Astrocyte (in vitro differentiated cells and primary cell): Measurements from ENCODE around the gene NME3. TPM values are rescaled to one million over a fixed set of nuclear protein-coding genes. Genes with fewer than 3 reads are reported as not detected.

Experiments used
- DNase-seq: peaks from one replicate; pipeline ENCODE4 v3.0.0-alpha.2; 2010; ENCODE audit warnings: low read depth
- FAIRE-seq: peaks from 2 replicates; lab custom pipeline; 2011; peaks lifted over from hg19 to GRCh38; lab: Jason Lieb, UNC
- H2AFZ ChIP-seq: 2 replicates; pipeline ENCODE4 v1.6.0; 2012; ENCODE audit warnings: low read depth, low read length, inconsistent platforms
- H3K27ac ChIP-seq: 2 replicates; pipeline ENCODE4 v1.5.1; 2011; ENCODE audit warnings: low read depth, low read length, inconsistent platforms
- H3K27me3 ChIP-seq: 2 replicates; pipeline ENCODE4 v1.6.0; 2011; ENCODE audit warnings: low read length, inconsistent platforms; ENCODE audit not compliant: insufficient read depth
- H3K36me3 ChIP-seq: 2 replicates; pipeline ENCODE4 v1.5.1; 2011; ENCODE audit warnings: low read length, inconsistent platforms; ENCODE audit not compliant: insufficient read depth
- H3K4me1 ChIP-seq: 2 replicates; pipeline ENCODE4 v1.5.1; 2011; ENCODE audit warnings: low read length, inconsistent platforms; ENCODE audit not compliant: insufficient read depth
- H3K4me2 ChIP-seq: 2 replicates; pipeline ENCODE4 v1.6.0; 2012; ENCODE audit warnings: low read length, inconsistent platforms
- H3K4me3 ChIP-seq: 2 replicates; pipeline ENCODE4 v1.5.1; 2011; ENCODE audit warnings: low read depth, mild to moderate bottlenecking, low read length, inconsistent platforms; ENCODE audit not compliant: insufficient read depth
- H3K79me2 ChIP-seq: 2 replicates; pipeline ENCODE4 v1.6.0; 2012; ENCODE audit warnings: mild to moderate bottlenecking, low read length, inconsistent platforms; ENCODE audit not compliant: insufficient read depth
- H3K9ac ChIP-seq: 2 replicates; pipeline ENCODE4 v1.6.0; 2012; ENCODE audit warnings: mild to moderate bottlenecking, low read length, inconsistent platforms
- H3K9me3 ChIP-seq: 2 replicates; pipeline ENCODE4 v1.5.1; 2012; ENCODE audit warnings: low read depth, mild to moderate bottlenecking, low read length, inconsistent platforms; ENCODE audit not compliant: insufficient read depth
- H4K20me1 ChIP-seq: 2 replicates; pipeline ENCODE4 v1.6.0; 2012; ENCODE audit warnings: low read length, inconsistent platforms; ENCODE audit not compliant: insufficient read depth
- H3K27ac Mint-ChIP-seq: one replicate; pipeline ENCODE4 v1.8.0; 2021; ENCODE audit warnings: mild to moderate bottlenecking, mixed read lengths; ENCODE audit not compliant: unreplicated experiment
- H3K27me3 Mint-ChIP-seq: one replicate; pipeline ENCODE4 v1.8.0; 2021; ENCODE audit warnings: low read depth, mixed read lengths; ENCODE audit not compliant: unreplicated experiment
- H3K36me3 Mint-ChIP-seq: one replicate; pipeline ENCODE4 v1.8.0; 2021; ENCODE audit warnings: low read depth, mixed read lengths; ENCODE audit not compliant: unreplicated experiment
- H3K4me1 Mint-ChIP-seq: one replicate; pipeline ENCODE4 v1.8.0; 2021; ENCODE audit warnings: low read depth, mixed read lengths; ENCODE audit not compliant: unreplicated experiment
- H3K4me3 Mint-ChIP-seq: one replicate; pipeline ENCODE4 v1.8.0; 2021; ENCODE audit warnings: mild to moderate bottlenecking, moderate library complexity, mixed read lengths; ENCODE audit not compliant: unreplicated experiment
- H3K9me3 Mint-ChIP-seq: one replicate; pipeline ENCODE4 v1.8.0; 2021; ENCODE audit warnings: mild to moderate bottlenecking, mixed read lengths; ENCODE audit not compliant: unreplicated experiment
- CTCF ChIP-seq: IDR thresholded peaks from 2 replicates; pipeline ENCODE4 v1.5.1; 2011; ENCODE audit warnings: low read depth, mild to moderate bottlenecking, inconsistent platforms, low read length, moderate library complexity; ENCODE audit not compliant: insufficient read depth
- EZH2 ChIP-seq: IDR thresholded peaks from 2 replicates; pipeline ENCODE4 v1.6.1; 2012; ENCODE audit warnings: mild to moderate bottlenecking, low read length, inconsistent platforms; ENCODE audit not compliant: insufficient read depth
- total RNA-seq: library from RNA; stranded (reverse); gene quantifications from 2 replicates; pipeline ENCODE4 v1.2.1, GENCODE V29; 2021

Gene NME3
- total RNA-seq, 1 donor from 2014 or later = 36.3 TPM

GRCh38 chr16:1794908-1795666, 23.7 kb upstream of the NME3 start:
- no peak for DNase-seq
- Mint-ChIP-seq H3K27me3 (no peaks in the 10 kb centered on the region), H3K4me3 (no peak overlapping the region), H3K27ac (no peak overlapping the region), H3K36me3 (peaks cover 21% of the 10 kb centered on the region), H3K9me3 (peaks cover 18% of the 10 kb centered on the region), H3K4me1 (no peaks in the 10 kb centered on the region)
- no peak overlapping the region for H3K4me3 ChIP-seq
- no peak for TF ChIP-seq CTCF
- TF ChIP-seq EZH2 = no peak
- H3K9ac ChIP-seq = no peak overlapping the region
- H4K20me1 ChIP-seq = no peaks in the 10 kb centered on the region
- no peak overlapping the region for H3K27ac ChIP-seq
- no peaks in the 10 kb centered on the region for H3K36me3 ChIP-seq
- no peaks in the 10 kb centered on the region for H3K79me2 ChIP-seq
- no peak overlapping the region for H3K4me2 ChIP-seq
- no peak overlapping the region for H2AFZ ChIP-seq
- no peaks in the 10 kb centered on the region for H3K27me3 ChIP-seq
- H3K9me3 ChIP-seq = peaks cover 4% of the 10 kb centered on the region
- no peaks in the 10 kb centered on the region for H3K4me1 ChIP-seq
- FAIRE-seq = no peak

- Histone ChIP-seq H3K27me3 (no peaks in the 10 kb centered on the region), H3K9ac (no peak overlapping the region), H2AFZ (no peak overlapping the region), H3K27ac (no peak overlapping the region), H3K4me3 (no peak overlapping the region), H3K4me2 (no peak overlapping the region), H3K9me3 (peaks cover 4% of the 10 kb centered on the region), H3K4me1 (no peaks in the 10 kb centered on the region), H3K36me3 (no peaks in the 10 kb centered on the region), H4K20me1 (no peaks in the 10 kb centered on the region), H3K79me2 (no peaks in the 10 kb centered on the region)
- H3K4me1 Mint-ChIP-seq = no peaks in the 10 kb centered on the region
- FAIRE-seq = no peak
- peaks cover 15% of the 10 kb centered on the region for H3K9me3 Mint-ChIP-seq
- H3K36me3 Mint-ChIP-seq = peaks cover 15% of the 10 kb centered on the region
- no peak overlapping the region for H3K27ac Mint-ChIP-seq
- no peak for TF ChIP-seq CTCF
- TF ChIP-seq EZH2 = no peak
- H3K27me3 Mint-ChIP-seq = no peaks in the 10 kb centered on the region
- no peak overlapping the region for H3K4me3 Mint-ChIP-seq
- no peak for DNase-seq
These were observed 23.0 kb upstream of the NME3 start for GRCh38 chr16:1794221-1794871.
